ENCODE data around the gene RPUSD2. TPM values are rescaled to one million over a fixed set of nuclear protein-coding genes. Genes with fewer than 3 reads are reported as not detected.

RPUSD2 gene
- polyA plus RNA-seq, 1 of the 3 experiments (the other 2 are of a cell fraction), result 10.8 TPM

- H3F3A ChIP-seq (replicated peaks; ENCODE audit: insufficient read depth), result no peaks in the 10 kb centered on the region
- H3K79me2 ChIP-seq (ENCODE audit: insufficient read depth), result no peaks in the 10 kb centered on the region
- ChIA-PET POLR2A (no interaction called here), CTCF (no interaction called here)
- H3K9me3 ChIP-seq, result no peaks in the 10 kb centered on the region
- no peak overlapping the region for H3K9ac ChIP-seq
- DNase-seq, result no peak
- H3K9me2 ChIP-seq, result no peaks in the 10 kb centered on the region
- WGBS (ENCODE audit: low lambda C conversion rate), result 95% methylated on average over 2 of the region's 2 CpGs
- TF ChIP-seq GATA2 (CRISPR knock-in tag; IDR thresholded peaks at IDR 0.05) (no peak), SMC3 (IDR thresholded peaks at IDR 0.05; ENCODE audit: low read depth, low read length) (no peak), TEAD4 (IDR thresholded peaks at IDR 0.05; ENCODE audit: borderline replicate concordance, insufficient read depth) (no peak), CTCF (IDR thresholded peaks at IDR 0.05) (no peak), MEF2A (IDR thresholded peaks at IDR 0.05; ENCODE audit: borderline replicate concordance, low read depth) (no peak), FOSL2 (IDR thresholded peaks at IDR 0.05; ENCODE audit: borderline replicate concordance, low read depth) (no peak), MAX (IDR thresholded peaks at IDR 0.05; ENCODE audit: low read depth) (no peak), YY1 (IDR thresholded peaks at IDR 0.05; ENCODE audit: low read depth) (no peak), TAF1 (IDR thresholded peaks at IDR 0.05; ENCODE audit: borderline replicate concordance, low read depth, low read length) (no peak), REST (IDR thresholded peaks at IDR 0.05; ENCODE audit: low read depth, low read length) (no peak), RAD21 (IDR thresholded peaks at IDR 0.05; ENCODE audit: low read length) (no peak), EZH2phosphoT487 (IDR thresholded peaks at IDR 0.05; ENCODE audit: borderline replicate concordance, low read depth) (no peak), PBX3 (IDR thresholded peaks at IDR 0.05) (no peak), USF2 (IDR thresholded peaks at IDR 0.05; ENCODE audit: borderline replicate concordance, low read depth, low read length) (no peak), USF1 (IDR thresholded peaks at IDR 0.05; ENCODE audit: borderline replicate concordance, low read depth) (no peak), POLR2AphosphoS5 (IDR thresholded peaks at IDR 0.05; ENCODE audit: low read depth, low read length) (no peak), EP300 (IDR thresholded peaks at IDR 0.05; ENCODE audit: borderline replicate concordance in 1 of 2, low read depth in 1 of 2, low read length in 1 of 2) (no peak)
- H3K36me3 ChIP-seq (replicated peaks in 1 of 2; ENCODE audit: control insufficient read depth in 1 of 2, insufficient read depth in 2 of 2, low read length in 1 of 2), result peaks cover 16 to 32% of the 10 kb centered on the region in 2 experiments
- H3K4me1 ChIP-seq (ENCODE audit: control insufficient read depth in 1 of 2, insufficient read depth in 2 of 2, low read depth in 1 of 2, low read length in 1 of 2), result peaks cover 0 to 3% of the 10 kb centered on the region in 2 experiments; a peak in 1 of 4 replicates
- H3K27ac ChIP-seq (ENCODE audit: low read depth in 2 of 2, low read length in 1 of 2), result no peak overlapping the region
- no peaks in the 10 kb centered on the region for H4K20me1 ChIP-seq (ENCODE audit: insufficient read depth)
- no peaks in the 10 kb centered on the region for H3K27me3 ChIP-seq (ENCODE audit: insufficient read depth)
- no peak overlapping the region for H2AFZ ChIP-seq (ENCODE audit: low read depth)
- H3K4me2 ChIP-seq, result no peak overlapping the region
- no peak overlapping the region for H3K4me3 ChIP-seq (ENCODE audit: low read depth in 2 of 2, low read length in 1 of 2)
Observed at GRCh38 chr15:40618023-40618422, 48.9 kb downstream of the RPUSD2 start.

All from SK-N-SH (cell line).